SHP77 treated with DMSO at 0.1 percent for 48 hours (cell line): Measurements from ENCODE around the gene TMEM164.

Experiments
- DNase-seq: peaks from one replicate; lab custom pipeline; 2025; lab: John Stamatoyannopoulos, UW

The TMEM164 gene

GRCh38 chrX:110168585-110168984 is 165.7 kb downstream of the TMEM164 start:
- no peak for DNase-seq

DNA sequence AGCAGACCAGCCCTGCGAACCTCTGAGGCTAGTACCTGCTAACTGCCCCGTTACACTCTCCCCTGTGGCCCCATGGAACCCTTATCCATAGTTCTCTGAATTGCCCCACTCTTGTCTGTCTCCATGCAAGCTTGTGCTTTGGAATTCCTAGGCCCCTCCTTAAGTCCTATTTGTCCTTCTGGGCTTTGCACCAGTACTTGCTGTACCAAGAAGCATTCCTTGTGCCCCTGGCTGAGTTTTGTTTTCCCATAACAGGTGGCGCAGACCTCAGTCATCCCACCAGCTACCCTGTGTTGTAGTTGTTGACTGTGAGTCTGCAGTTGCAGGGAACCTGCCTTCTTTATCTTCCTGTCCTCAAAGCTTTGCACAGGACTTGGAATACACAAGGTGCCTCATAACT is 167.1 kb downstream of the TMEM164 start:
- DNase-seq = no peak

DNA sequence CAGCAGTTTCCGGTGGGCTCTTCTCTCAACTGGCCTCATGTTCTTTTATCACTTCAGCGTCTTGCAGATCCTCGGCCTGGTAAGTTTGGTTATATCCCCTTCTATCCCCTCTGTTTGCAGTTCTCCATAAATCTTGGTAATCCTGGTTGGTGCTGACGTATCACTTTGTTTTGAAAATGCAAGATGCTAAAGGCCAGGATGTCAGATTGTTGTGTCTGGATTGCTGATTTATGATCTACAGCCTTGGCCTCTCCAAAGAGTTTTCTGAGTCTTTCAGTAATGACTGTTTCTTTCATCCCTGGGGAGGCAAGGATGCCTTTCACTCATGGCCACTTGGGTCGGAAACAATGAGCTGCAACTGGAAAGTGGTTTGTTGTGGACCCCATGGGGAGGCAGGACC is 168.5 kb downstream of the TMEM164 start:
- no peak for DNase-seq

GRCh38 chrX:110172215-110172614 is 169.3 kb downstream of the TMEM164 start:
- no peak for DNase-seq

- DNase-seq = no peak
Observed at GRCh38 chrX:110173192-110174175, 170.6 kb downstream of the TMEM164 start.

DNA sequence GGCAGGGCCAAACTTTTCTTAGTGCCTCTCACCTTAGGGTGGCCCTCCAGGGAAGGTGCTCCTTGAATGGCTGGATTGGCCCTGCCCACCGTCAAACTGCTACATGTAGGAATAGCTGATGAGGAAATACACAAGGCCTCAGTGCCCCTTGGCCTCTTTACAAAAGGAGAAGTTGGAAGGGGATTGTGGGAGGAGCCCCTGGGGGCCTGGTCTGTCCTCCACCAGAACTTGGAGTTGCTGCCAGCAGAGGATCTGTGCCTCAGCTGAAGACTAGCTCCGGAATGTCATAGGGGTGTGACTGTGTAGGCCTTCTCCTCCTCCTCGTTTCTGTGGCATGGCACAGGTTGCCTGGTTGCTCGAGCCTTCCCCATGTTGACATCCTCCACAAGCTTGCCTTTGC is 172.2 kb downstream of the TMEM164 start:
- DNase-seq = no peak

DNA sequence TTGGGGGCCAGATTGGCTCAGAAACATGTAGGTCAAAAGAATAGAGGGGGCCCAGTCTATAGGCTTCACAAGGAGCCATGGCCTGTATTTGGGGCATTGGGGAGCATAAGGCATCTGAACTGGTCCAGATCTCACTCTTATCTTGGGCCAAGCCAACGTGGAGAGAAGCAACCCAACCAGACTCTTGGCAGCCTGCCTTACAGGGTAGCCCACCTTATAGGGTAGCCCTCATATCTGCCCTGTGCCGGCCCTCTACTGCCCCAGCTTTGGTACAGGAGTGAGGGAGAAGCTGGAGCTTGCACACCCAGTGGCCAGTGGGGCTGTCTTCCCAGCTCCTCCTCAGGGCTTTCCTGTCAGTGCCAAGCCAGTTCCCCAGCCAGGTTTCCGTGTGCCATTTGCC is 172.8 kb downstream of the TMEM164 start:
- DNase-seq = no peak

DNA sequence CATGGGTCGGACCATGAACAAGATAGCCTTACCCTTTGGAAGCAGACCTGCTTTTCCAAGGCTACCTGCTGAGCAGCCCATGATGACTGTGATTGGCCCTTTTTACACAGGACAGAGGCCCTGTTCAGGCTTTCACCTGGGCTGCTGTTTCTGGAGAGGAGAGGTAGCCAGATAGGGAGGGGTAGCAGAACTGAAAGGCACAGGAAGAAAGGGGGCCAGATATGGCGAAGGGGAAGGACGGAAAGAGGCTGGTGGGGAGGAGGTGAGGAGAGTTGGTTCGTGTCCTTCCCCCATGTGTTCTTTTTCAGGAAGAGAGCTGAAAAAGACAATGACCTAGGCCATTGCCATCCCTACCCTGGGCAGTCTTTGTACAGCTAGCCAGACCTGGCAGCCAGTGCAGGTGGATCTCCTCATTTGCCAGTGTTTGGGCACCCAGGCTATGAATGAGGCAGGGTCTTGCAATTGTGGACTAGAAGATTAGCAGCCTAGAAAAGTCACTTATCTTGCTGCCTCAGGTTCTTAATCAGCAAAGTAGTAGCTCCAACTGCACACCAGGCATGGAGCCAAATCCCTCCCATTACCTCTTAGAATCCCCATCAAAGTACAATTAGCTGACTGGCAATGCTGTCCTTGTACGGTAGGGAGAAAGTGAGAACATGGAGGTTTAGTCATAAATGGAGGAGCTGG is 175.4 kb downstream of the TMEM164 start:
- no peak for DNase-seq

DNA sequence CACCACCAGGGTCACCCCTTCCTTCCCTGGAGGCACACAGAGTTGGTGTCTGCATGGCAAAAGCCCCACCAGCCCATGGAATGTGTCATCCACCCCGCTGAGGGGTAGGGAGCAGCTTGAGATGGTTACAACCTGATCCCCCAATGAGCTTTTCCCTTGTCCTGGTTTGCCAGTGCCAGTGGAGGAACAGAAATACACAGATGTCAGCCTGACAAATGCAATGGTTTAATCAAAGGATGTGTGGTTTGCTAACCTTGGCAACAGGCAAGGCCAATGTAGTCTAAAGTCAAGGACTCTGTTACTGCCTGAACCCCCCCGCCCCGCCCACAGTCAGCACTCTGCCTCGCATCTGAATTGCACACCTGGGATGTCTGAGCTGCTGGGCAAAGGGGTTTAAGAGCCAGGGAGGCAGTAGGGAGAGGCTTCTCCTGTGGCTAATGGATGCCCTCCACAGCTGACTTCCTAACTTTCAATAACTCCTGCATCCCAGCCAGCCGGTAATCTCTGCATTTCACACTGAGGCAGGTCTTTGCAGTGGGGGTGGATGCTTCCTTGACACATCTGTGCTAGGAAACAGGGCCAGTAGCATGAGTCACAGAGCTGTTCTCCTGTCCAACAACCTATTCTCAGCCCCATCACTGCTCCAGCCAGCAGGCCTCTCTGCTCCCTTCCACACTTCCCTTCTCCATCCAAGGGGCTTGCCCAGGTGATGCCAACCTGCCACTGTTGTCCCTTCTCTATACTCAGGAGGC is 177.4 kb downstream of the TMEM164 start:
- no peak for DNase-seq

GRCh38 chrX:110180928-110181310 is 178.0 kb downstream of the TMEM164 start:
- DNase-seq = no peak

DNA sequence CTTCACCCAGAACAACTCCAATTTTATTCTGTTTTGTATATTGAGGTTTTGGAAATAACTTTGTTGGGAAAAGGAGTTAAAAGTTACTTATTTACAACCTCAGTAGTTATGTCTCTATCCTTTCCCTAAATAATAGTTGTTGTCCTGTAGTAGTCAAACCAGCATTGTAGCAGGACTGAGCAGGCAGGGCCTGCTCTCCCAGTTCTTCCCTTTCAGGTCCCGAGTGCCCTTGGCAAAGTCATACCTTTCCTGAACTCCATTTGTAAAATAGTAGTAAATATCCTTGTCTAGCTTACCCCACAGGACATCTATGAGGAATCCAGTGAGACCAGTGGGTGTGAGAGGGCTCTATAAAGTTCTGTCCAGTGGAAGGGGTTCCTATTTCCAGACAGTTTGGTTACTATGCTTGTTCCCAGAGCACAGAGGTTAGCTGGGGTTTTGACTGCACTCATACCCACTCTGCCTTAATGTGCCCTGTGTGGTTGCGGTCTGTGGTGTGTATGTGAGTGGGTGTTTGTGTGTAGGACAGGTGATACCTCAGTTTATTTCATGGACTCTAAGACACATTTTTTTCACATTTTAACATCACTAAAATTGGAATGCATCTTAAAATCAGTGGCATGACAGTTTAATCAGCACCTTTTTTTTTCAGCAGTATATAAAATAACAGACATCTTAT is 178.7 kb downstream of the TMEM164 start:
- DNase-seq = no peak

- no peak for DNase-seq
Observed at GRCh38 chrX:110182362-110182761, 179.4 kb downstream of the TMEM164 start.

- DNase-seq = no peak
Observed at GRCh38 chrX:110182865-110183264, 180.0 kb downstream of the TMEM164 start.

- DNase-seq = no peak
Observed at GRCh38 chrX:110183314-110183713, 180.4 kb downstream of the TMEM164 start.

DNA sequence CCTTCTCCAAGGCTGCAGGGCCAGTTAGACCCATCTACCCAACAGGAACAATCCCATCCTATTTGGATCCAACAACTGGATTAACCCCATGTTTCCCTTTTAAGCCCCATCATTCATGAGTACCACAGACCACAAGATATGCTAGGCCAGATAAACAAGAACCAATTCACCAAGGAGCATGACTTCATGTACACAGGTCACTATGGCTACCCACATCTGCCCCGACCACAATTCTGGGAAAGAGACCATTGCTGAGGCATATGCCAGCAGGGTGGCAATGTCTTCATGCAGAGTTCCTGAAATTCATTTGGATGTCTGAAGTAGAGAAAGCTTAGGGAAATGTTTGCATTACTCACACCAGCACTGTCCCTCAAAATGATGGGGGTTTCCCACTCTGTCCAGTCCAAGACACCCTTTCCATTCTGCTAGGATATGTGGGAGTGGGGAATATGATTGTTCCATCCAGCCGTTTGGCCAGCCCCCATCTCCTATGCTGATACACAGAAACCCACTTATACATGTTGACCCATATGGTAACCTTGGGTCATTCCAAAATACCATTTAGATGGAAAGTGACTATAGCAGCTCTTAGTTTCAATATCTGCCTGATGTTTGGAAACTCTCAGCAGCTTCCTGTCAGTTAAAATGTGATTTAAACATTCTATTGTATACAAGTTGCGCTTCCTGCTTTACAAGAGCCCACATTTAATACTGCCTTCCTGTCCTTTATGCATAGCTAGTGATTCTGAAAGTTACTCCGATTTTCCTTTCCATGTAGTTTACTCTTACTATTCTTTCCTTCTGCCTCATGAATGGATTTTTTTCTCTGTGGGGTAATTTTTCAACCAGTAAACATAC is 186.0 kb downstream of the TMEM164 start:
- no peak for DNase-seq

- no peak for DNase-seq
Observed at GRCh38 chrX:110192516-110192915, 189.6 kb downstream of the TMEM164 start.

DNA sequence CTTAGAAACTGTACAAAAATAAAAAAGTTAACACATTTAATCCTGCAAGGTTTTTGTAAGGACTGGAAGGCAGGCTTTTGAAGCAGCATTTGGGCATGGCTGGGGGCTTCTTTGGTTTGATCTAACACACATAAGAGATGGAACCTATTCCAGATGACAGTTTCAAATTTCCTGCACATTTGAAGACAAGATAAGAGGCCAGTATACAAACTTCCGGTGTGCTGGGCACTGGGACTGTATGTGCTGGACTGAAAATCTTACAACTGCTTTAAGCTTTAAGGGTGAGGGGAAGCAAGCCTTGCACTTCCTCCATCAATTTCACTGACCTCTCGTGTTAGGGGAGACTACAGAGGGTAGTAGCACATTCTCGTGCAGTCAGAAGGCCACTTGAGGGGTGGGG is 192.1 kb downstream of the TMEM164 start:
- no peak for DNase-seq

DNA sequence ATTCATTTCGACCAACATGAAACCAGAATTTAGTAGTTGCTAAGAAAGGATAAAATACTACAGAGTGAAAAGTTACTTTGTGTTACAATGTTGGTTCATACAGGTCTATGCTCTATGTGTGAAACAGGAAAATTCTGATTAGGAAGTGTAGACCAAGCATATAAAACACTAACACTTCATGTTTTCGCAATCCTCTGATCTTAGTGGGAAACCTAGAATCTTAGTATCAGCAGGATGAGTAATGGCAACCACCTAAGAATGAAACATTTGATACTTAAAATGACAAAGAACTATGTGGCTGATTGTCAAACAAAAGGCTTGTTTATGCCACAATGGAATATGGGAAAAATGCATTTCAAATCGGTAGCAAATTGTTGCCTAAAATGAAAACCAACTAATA is 198.9 kb downstream of the TMEM164 start:
- DNase-seq = no peak

DNA sequence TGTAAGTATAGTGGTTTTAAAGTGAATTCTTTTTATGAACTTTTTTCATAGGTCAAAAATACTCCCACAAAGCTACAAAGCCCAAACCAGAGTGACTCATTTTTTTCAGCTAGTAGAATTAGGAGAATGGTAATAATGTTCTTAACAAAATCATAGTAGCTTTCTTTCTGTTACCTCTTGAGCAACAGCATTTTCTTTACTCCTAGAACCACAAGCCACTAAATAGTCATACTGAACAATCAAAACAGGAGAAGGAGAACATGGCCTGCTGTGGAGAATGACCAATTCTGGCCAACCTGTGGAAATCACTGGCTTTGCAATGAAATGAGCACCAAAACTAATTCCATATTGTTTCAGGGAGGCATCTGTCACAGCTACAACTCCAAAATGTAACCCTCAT is 202.1 kb downstream of the TMEM164 start:
- DNase-seq = no peak

GRCh38 chrX:110208092-110208491 is 205.2 kb downstream of the TMEM164 start:
- no peak for DNase-seq
